Activated T-cell treated with anti-CD3 and anti-CD28 coated beads for 24 hours (primary cell): ENCODE data around the gene ILF3.
"Not testable (repeated sequence)": the region's sequence is repeated elsewhere in the genome, so short reads cannot be mapped to it uniquely, and the experiment has no call there.

Source experiments
- DNase-seq: peaks from one replicate; pipeline ENCODE4 v3.0.0-alpha.2; 2020; ENCODE audit warnings: low read depth

ILF3 gene

GRCh38 chr19:10675214-10675613, 21.1 kb downstream of the ILF3 start:
- not testable (repeated sequence) for DNase-seq

- DNase-seq = no peak
Observed at GRCh38 chr19:10677751-10678150, 23.6 kb downstream of the ILF3 start.

GRCh38 chr19:10678813-10679212, 24.7 kb downstream of the ILF3 start:
- no peak for DNase-seq

- no peak for DNase-seq
Observed at GRCh38 chr19:10679743-10680142, 25.6 kb downstream of the ILF3 start.

GRCh38 chr19:10680545-10681135, 26.5 kb downstream of the ILF3 start:
- no peak for DNase-seq

GRCh38 chr19:10681658-10682057, 27.5 kb downstream of the ILF3 start:
- no peak for DNase-seq

- no peak for DNase-seq
Observed at GRCh38 chr19:10682397-10683063, 28.4 kb downstream of the ILF3 start.

- DNase-seq = no peak
Observed at GRCh38 chr19:10683064-10683426, 28.9 kb downstream of the ILF3 start.

GRCh38 chr19:10683582-10683981, 29.4 kb downstream of the ILF3 start:
- no peak for DNase-seq

GRCh38 chr19:10685210-10685609, 31.1 kb downstream of the ILF3 start:
- DNase-seq = no peak

GRCh38 chr19:10686193-10686592, 32.0 kb downstream of the ILF3 start:
- DNase-seq = no peak

GRCh38 chr19:10686661-10687517, 32.7 kb downstream of the ILF3 start:
- DNase-seq = no peak

- DNase-seq = no peak
Observed at GRCh38 chr19:10687518-10688288, 33.6 kb downstream of the ILF3 start.

- no peak for DNase-seq
Observed at GRCh38 chr19:10688545-10689280, 34.6 kb downstream of the ILF3 start.

- DNase-seq = no peak
Observed at GRCh38 chr19:10690341-10690781, 36.2 kb downstream of the ILF3 start.

GRCh38 chr19:10691178-10691881, 37.2 kb downstream of the ILF3 start:
- DNase-seq = no peak

- DNase-seq = no peak
Observed at GRCh38 chr19:10691883-10692282, 37.7 kb downstream of the ILF3 start.

GRCh38 chr19:10692673-10693264, 38.6 kb downstream of the ILF3 start:
- DNase-seq = no peak

- no peak for DNase-seq
Observed at GRCh38 chr19:10694706-10695307, 40.7 kb downstream of the ILF3 start.
